ENCODE data around the gene ADARB2.

The ADARB2 gene

DNA sequence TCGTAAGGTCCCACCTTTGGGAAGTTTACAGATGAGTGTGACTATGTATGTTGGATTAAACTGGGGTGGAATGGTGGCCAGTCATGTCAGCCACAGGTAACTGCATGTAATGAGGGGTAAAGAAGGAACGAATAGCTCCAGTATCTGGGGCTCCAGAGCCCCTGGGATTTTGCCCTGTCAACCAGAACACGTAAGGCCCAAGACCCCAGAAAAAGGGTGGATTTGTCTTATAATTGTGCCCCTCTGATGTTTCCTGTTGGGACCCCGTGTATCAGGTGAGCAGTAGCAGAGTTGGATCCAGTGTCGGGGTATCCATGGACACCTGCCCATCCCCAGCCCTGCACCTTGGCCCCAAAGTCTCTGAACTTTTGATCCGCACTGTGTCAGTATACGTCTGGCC lies 76.9 kb downstream of the ADARB2 start:
- no peak for DNase-seq

GRCh38 chr10:1659221-1659791 lies 78.0 kb downstream of the ADARB2 start:
- DNase-seq: no peak

- DNase-seq: no peak
These were observed 78.7 kb downstream of the ADARB2 start for GRCh38 chr10:1658658-1659057.

DNA sequence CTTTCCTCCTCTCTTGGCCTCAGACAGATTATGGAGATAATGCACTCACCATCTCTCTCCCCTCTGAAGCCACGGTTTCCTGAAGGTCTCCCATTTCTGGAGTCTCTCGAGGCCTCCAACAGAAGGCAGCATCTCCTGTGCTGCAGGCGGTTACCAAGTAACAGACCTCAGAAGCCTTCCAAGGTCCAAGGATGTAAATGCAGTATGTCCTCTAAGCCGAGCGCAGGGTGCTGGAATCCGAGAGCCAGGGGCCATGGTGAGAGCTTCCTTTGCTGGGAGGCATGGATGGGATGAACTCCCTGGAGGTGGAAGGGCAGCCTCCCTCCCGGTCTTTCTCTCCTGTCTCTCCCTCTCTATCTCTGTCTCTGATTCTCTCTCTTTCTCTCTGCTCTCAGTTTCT lies 79.8 kb downstream of the ADARB2 start:
- DNase-seq: no peak

DNA sequence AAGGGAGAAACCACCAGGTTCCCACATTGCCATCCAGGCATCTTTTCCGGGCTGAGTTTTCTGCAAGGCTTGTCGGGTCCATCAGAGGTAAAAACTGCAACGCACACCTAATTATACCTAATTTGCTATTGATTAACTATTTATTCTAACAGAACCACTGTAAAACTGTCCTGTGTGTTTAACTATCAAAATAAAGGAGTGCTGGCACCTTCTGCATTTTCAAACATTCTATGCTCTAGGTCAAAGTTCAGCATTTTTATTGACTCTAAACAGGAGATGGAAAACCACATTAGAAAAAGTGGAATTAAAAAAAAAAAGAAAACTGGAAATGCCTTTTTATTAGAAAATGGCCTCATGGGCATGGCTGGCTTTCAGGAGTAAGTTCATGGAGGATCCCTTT lies 82.0 kb downstream of the ADARB2 start:
- no peak for DNase-seq

GRCh38 chr10:1654811-1655356 lies 82.4 kb downstream of the ADARB2 start:
- no peak for DNase-seq

DNA sequence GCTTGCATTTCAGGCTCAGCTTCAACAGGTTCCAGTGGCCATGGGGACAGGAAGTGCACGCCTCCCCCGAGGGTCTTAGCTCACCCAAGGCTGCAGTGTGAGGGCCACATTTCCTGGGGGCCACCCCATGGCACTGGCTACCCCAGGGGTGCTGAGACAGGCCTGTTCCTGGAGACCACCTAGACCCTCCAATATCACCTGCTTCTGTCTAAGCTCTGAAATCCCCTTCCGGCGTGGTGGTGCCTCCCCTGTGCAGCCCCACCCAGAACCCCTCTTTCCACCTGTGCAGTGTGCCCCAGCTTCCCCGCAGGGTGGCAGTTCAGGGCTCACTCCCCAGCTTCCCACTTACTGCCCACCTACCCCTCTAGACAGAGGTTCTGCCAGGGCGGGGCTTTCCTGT lies 83.1 kb downstream of the ADARB2 start:
- no peak for DNase-seq

DNA sequence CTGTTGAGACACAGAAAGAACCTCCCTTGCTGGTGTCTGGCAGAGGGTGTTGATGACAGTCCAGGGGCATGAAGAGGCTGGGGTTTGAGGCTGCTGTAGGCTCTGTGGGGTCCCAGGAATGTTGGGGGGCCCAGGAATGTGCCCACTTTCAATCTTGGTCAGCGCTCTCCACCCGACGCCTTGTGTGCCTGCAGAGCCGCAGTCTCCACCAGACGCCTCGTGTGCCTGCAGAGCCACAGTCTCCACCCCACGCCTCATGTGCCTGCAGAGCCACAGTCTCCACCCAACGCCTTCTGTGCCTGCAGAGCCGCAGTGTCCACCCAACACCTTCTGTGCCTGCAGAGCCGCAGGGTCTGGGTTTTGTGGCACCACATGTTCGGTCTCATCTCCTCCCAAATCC lies 84.0 kb downstream of the ADARB2 start:
- no peak for DNase-seq

GRCh38 chr10:1652151-1652550 lies 85.2 kb downstream of the ADARB2 start:
- DNase-seq: peak; percentile 5

DNA sequence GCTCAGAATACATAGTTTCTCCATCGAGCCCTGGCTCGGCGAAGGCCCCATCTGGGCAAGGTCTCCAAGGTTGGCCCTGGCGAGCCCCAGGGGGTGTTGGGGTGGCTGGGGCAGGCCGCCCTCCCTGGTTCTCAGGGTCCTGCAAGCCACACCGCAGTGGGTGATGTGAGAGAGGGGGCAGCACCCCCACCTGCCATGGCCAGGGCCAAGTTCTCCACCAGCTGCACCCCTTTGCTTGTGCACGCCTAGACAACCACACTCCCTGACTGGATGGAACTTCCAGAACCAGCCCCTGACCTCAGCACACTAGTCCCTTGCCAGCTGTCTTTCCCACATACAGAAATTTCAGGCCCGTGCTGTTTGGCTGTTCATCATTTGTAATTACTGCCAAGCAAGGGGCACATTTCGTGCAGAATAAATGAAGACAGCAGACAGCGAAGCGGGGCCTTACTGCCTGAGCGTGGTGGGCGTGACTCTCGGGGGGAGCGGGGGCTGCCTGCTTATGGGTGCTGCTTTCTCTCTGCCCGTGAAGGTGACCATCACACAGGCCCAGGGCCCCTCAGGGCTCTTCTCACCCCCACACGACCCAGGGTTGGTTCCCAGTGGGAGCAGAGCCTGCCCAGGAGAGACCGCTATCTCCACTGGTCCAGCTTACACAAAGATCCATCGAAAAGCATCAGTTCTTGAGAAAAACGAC lies 85.9 kb downstream of the ADARB2 start:
- DNase-seq: no peak

GRCh38 chr10:1650542-1651269 lies 86.6 kb downstream of the ADARB2 start:
- DNase-seq: no peak

- no peak for DNase-seq
These were observed 88.7 kb downstream of the ADARB2 start for GRCh38 chr10:1648648-1649047.

DNA sequence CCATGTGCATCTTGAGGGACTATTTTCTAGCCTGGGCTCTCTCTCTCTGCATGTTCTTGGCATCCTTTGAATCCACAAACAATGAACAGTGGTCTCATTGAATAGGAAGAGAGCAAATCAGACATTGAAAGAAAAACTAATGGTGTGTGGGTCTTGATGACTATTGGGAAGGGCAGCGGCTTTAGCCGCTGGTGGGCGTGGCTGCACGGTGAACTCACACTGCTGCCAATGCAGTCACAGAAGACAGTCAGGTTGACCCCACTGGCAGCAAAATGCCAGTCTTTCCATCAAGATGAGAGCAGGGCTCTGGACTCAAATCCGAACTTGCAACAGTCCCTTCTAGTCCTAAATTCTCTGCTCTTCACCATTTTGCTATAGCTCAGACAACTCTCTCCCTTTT lies 91.0 kb downstream of the ADARB2 start:
- DNase-seq: no peak

- DNase-seq: no peak
These were observed 91.4 kb downstream of the ADARB2 start for GRCh38 chr10:1645896-1646295.

GRCh38 chr10:1644191-1644711 lies 93.1 kb downstream of the ADARB2 start:
- DNase-seq: no peak

GRCh38 chr10:1643908-1644179 lies 93.5 kb downstream of the ADARB2 start:
- DNase-seq: no peak

DNA sequence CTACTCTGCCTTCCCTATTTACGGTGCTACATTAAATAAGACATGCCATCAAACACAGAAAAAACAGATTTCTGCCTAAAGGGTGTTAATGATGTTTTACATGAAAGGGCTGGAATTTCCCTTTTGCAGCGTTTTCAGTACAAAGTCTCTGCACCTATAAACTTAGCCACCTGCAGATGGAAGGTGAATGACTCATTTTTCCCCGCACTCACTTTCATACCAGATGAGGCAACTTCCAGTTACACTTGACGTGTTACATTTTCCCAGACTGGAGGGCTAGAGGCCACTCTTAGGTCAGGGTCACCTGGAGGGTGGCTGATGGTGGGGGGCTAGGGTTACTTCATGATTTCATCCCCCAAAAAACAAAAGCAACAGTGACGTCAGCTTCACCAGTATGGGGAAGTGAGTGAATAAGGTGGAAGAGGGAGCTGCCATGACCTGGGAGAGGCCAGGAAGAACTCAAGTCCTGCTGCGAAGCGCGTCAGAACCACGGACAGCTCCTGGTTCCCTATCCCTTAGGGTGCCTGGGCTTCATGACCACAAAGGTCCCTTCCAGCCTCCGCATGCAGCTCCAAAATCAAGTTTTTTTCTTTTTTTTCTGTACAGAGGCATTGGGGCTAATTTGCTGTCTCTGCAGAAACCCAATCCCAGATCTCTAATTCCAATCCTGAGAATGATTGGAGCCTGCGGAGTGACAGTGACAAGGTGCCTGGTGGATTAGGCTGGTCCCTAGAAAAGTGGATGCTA lies 94.0 kb downstream of the ADARB2 start:
- no peak for DNase-seq

GRCh38 chr10:1642600-1643160 lies 94.6 kb downstream of the ADARB2 start:
- no peak for DNase-seq

DNA sequence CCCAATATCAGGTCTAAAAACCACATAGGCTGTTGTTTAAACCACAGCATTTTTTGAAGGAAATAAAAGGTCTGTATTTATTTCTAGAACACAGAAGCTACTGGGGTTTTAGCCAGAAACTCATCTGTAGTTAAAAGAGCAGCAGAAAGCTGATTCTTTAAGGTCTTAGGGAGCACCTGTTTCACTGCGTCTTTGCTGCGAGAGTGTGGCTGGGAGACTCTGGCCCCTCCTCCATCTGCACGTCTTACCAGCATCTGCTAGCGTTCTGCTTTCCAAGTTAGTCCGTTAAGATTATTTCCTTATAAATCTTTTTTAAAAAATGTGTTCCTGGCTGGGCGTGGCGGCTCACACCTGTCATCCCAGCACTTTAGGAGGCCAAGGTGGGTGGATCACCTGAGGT lies 95.9 kb downstream of the ADARB2 start:
- no peak for DNase-seq

- no peak for DNase-seq
These were observed 98.4 kb downstream of the ADARB2 start for GRCh38 chr10:1638889-1639419.

- DNase-seq: no peak
These were observed 102.0 kb downstream of the ADARB2 start for GRCh38 chr10:1635340-1635739.

GRCh38 chr10:1634239-1634638 lies 103.1 kb downstream of the ADARB2 start:
- no peak for DNase-seq

DNA sequence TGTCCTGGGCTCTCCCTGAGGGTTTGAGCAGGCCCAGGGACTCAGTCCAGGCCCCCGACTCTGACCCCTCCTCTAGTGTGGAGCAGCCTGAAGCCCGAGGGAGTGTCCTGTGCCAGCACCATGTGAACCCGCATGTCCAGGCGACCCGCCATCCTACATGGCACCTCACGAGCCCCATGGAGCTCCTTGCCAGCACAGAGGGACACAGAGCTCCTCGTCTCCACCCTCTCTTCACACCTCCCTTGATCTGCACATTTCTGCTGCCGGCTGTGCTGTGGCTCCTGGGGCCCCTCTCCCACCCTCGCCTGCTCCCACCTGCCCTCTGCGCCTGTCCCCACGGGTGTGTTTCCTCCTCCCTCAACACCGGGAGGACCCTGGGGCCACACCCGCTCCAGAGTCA lies 103.5 kb downstream of the ADARB2 start:
- no peak for DNase-seq
